K562 (cell line): ENCODE measurements around the gene HINT2. TPM values are rescaled to one million over a fixed set of nuclear protein-coding genes. Genes with fewer than 3 reads are reported as not detected.

Experiments used
- ATF7 ChIP-seq: fragments of 450-650 bp; IDR thresholded peaks from 2 replicates; pipeline ENCODE4 v1.7.1; 2014; ENCODE audit warnings: mild to moderate bottlenecking, moderate library complexity
- CBX8 ChIP-seq: fragments of 200-600 bp; sonication (generic); IDR thresholded peaks from 2 replicates; pipeline ENCODE4 v1.6.1; 2012; ENCODE audit warnings: borderline replicate concordance, mixed run types, low read depth, mild to moderate bottlenecking, moderate library complexity, mixed read lengths, low read length, control low read depth, inconsistent platforms; ENCODE audit not compliant: poor library complexity, severe bottlenecking; ENCODE audit errors: extremely low read depth
- CTBP1 ChIP-seq: fragments of 450-650 bp; IDR thresholded peaks from 2 replicates; pipeline ENCODE4 v1.6.1; 2016; ENCODE audit warnings: borderline replicate concordance
- NR2C2 ChIP-seq, 2 experiments: fragments of 200-800 bp in 1 of 2; sonication (Bioruptor generic) in 1 of 2; sonication (generic) in 1 of 2; formaldehyde crosslinking in 1 of 2; IDR thresholded peaks; 2 replicates each; pipeline versions ENCODE4 v1.6.1 to v1.8.0; 2016 to 2022; ENCODE audit warnings: mild to moderate bottlenecking in 1 of 2, missing compliant biosample characterization in 1 of 2, missing genetic modification characterization in 1 of 2, missing genetic modification reagents in 1 of 2
- POLR2H ChIP-seq: IDR thresholded peaks from 2 replicates; pipeline ENCODE4 v1.6.1; 2016; ENCODE audit warnings: missing genetic modification characterization, low read depth, mild to moderate bottlenecking, control low read depth, missing compliant biosample characterization, moderate library complexity
- TFAM ChIP-seq: fragments of 250-450 bp; sonication (Bioruptor Pico); conservative IDR thresholded peaks from 2 replicates; pipeline ENCODE4 v1.5.0; 2021; ENCODE audit warnings: mild to moderate bottlenecking, moderate library complexity
- ZFX ChIP-seq: sonication (generic); formaldehyde crosslinking; IDR thresholded peaks from 2 replicates; pipeline ENCODE4 v1.8.0; 2022; ENCODE audit warnings: mild to moderate bottlenecking, missing genetic modification reagents, moderate library complexity
- polyA plus RNA-seq, 8 experiments: library from polyadenylated mRNA; depleted of rRNA in 4 of 8; stranded (reverse) in 5 of 8; unstranded in 3 of 8; fragments of >200 nt; fragmentation: Nextera tagmentation in 2 of 8; fragmentation: Illumina TruSeq in 1 of 8; extraction: Ambion mirVana in 2 of 8; extraction: Trizol in 1 of 8; gene quantifications; 2 replicates each; pipeline versions ENCODE4 v1.2.1 to v1.2.3, GENCODE V29; 2011 to 2014; ENCODE audit warnings: inconsistent platforms in 1 of 8, missing spikeins in 1 of 8
- total RNA-seq, 7 experiments: library from RNA; depleted of rRNA in 6 of 7; stranded (reverse); fragments of >200 nt in 6 of 7; fragmentation: Illumina TruSeq in 2 of 7; extraction: Trizol in 2 of 7; gene quantifications; 2 replicates each; pipeline versions ENCODE4 v1.2.1 to v1.2.3, GENCODE V29; 2011 to 2021; ENCODE audit warnings: low replicate concordance in 1 of 7
- TF ChIP-seq, protein P1 (sequence below): sonication (generic); formaldehyde crosslinking; IDR thresholded peaks from 2 replicates; pipeline ENCODE4 v1.8.0; 2022; ENCODE audit warnings: missing genetic modification reagents, mild to moderate bottlenecking, borderline replicate concordance
- TF ChIP-seq, protein P2 (sequence below): fragments of 450-650 bp; formaldehyde crosslinking; IDR thresholded peaks from 2 replicates; pipeline ENCODE4 v1.4.0; 2022; ENCODE audit warnings: mild to moderate bottlenecking, moderate library complexity
- TF ChIP-seq, protein P3 (sequence below): fragments of 450-650 bp; IDR thresholded peaks from 2 replicates; pipeline ENCODE4 v1.6.1; 2016; ENCODE audit warnings: mild to moderate bottlenecking, moderate library complexity

Gene HINT2
- total and polyA plus RNA-seq, 9 of the 15 experiments (the other 6 are each of a cell fraction or from before 2014, with no cell fraction given): 5.6 to 44.1 (median 27.9) TPM

- TF ChIP-seq, protein P1, sequence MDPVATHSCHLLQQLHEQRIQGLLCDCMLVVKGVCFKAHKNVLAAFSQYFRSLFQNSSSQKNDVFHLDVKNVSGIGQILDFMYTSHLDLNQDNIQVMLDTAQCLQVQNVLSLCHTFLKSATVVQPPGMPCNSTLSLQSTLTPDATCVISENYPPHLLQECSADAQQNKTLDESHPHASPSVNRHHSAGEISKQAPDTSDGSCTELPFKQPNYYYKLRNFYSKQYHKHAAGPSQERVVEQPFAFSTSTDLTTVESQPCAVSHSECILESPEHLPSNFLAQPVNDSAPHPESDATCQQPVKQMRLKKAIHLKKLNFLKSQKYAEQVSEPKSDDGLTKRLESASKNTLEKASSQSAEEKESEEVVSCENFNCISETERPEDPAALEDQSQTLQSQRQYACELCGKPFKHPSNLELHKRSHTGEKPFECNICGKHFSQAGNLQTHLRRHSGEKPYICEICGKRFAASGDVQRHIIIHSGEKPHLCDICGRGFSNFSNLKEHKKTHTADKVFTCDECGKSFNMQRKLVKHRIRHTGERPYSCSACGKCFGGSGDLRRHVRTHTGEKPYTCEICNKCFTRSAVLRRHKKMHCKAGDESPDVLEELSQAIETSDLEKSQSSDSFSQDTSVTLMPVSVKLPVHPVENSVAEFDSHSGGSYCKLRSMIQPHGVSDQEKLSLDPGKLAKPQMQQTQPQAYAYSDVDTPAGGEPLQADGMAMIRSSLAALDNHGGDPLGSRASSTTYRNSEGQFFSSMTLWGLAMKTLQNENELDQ (CRISPR knock-in tag): 0 out of 2 replicates have a peak, but pooled peaks have one; percentile 62
- peak; percentile 86 for TF ChIP-seq ATF7
- no peak for TF ChIP-seq CBX8
- TF ChIP-seq, protein P2, sequence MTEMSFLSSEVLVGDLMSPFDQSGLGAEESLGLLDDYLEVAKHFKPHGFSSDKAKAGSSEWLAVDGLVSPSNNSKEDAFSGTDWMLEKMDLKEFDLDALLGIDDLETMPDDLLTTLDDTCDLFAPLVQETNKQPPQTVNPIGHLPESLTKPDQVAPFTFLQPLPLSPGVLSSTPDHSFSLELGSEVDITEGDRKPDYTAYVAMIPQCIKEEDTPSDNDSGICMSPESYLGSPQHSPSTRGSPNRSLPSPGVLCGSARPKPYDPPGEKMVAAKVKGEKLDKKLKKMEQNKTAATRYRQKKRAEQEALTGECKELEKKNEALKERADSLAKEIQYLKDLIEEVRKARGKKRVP: peak; percentile 57; the same call in 1 of the 2 replicates
- no peak for TF ChIP-seq NR2C2 (CRISPR knock-in tag; IDR thresholded peaks at IDR 0.05)
- peak; percentile 95 for TF ChIP-seq NR2C2 (tag; IDR thresholded peaks at IDR 0.05)
- TF ChIP-seq CTBP1: 0 out of 2 replicates have a peak, but pooled peaks have one; percentile 18
- no peak for TF ChIP-seq TFAM
- TF ChIP-seq POLR2H (tag): peak; percentile 5; the same call in 1 of the 2 replicates
- TF ChIP-seq, protein P3, sequence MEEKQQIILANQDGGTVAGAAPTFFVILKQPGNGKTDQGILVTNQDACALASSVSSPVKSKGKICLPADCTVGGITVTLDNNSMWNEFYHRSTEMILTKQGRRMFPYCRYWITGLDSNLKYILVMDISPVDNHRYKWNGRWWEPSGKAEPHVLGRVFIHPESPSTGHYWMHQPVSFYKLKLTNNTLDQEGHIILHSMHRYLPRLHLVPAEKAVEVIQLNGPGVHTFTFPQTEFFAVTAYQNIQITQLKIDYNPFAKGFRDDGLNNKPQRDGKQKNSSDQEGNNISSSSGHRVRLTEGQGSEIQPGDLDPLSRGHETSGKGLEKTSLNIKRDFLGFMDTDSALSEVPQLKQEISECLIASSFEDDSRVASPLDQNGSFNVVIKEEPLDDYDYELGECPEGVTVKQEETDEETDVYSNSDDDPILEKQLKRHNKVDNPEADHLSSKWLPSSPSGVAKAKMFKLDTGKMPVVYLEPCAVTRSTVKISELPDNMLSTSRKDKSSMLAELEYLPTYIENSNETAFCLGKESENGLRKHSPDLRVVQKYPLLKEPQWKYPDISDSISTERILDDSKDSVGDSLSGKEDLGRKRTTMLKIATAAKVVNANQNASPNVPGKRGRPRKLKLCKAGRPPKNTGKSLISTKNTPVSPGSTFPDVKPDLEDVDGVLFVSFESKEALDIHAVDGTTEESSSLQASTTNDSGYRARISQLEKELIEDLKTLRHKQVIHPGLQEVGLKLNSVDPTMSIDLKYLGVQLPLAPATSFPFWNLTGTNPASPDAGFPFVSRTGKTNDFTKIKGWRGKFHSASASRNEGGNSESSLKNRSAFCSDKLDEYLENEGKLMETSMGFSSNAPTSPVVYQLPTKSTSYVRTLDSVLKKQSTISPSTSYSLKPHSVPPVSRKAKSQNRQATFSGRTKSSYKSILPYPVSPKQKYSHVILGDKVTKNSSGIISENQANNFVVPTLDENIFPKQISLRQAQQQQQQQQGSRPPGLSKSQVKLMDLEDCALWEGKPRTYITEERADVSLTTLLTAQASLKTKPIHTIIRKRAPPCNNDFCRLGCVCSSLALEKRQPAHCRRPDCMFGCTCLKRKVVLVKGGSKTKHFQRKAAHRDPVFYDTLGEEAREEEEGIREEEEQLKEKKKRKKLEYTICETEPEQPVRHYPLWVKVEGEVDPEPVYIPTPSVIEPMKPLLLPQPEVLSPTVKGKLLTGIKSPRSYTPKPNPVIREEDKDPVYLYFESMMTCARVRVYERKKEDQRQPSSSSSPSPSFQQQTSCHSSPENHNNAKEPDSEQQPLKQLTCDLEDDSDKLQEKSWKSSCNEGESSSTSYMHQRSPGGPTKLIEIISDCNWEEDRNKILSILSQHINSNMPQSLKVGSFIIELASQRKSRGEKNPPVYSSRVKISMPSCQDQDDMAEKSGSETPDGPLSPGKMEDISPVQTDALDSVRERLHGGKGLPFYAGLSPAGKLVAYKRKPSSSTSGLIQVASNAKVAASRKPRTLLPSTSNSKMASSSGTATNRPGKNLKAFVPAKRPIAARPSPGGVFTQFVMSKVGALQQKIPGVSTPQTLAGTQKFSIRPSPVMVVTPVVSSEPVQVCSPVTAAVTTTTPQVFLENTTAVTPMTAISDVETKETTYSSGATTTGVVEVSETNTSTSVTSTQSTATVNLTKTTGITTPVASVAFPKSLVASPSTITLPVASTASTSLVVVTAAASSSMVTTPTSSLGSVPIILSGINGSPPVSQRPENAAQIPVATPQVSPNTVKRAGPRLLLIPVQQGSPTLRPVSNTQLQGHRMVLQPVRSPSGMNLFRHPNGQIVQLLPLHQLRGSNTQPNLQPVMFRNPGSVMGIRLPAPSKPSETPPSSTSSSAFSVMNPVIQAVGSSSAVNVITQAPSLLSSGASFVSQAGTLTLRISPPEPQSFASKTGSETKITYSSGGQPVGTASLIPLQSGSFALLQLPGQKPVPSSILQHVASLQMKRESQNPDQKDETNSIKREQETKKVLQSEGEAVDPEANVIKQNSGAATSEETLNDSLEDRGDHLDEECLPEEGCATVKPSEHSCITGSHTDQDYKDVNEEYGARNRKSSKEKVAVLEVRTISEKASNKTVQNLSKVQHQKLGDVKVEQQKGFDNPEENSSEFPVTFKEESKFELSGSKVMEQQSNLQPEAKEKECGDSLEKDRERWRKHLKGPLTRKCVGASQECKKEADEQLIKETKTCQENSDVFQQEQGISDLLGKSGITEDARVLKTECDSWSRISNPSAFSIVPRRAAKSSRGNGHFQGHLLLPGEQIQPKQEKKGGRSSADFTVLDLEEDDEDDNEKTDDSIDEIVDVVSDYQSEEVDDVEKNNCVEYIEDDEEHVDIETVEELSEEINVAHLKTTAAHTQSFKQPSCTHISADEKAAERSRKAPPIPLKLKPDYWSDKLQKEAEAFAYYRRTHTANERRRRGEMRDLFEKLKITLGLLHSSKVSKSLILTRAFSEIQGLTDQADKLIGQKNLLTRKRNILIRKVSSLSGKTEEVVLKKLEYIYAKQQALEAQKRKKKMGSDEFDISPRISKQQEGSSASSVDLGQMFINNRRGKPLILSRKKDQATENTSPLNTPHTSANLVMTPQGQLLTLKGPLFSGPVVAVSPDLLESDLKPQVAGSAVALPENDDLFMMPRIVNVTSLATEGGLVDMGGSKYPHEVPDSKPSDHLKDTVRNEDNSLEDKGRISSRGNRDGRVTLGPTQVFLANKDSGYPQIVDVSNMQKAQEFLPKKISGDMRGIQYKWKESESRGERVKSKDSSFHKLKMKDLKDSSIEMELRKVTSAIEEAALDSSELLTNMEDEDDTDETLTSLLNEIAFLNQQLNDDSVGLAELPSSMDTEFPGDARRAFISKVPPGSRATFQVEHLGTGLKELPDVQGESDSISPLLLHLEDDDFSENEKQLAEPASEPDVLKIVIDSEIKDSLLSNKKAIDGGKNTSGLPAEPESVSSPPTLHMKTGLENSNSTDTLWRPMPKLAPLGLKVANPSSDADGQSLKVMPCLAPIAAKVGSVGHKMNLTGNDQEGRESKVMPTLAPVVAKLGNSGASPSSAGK: peak; percentile 54
- peak; percentile 72 for TF ChIP-seq ZFX
Observed at GRCh38 chr9:35814106-35814840, 569 bp downstream of the HINT2 start (continued).
